SIG-M5 treated with dmso at 0.1 percent for 504 hours (cell line): ENCODE data around the gene PPEF1.
"Not testable (repeated sequence)": the region's sequence is repeated elsewhere in the genome, so short reads cannot be mapped to it uniquely, and the experiment has no call there.

Source experiments
- DNase-seq: peaks from one replicate; lab custom pipeline; 2025; ENCODE audit not compliant: unreplicated experiment; lab: John Stamatoyannopoulos, UW

The PPEF1 gene

DNA sequence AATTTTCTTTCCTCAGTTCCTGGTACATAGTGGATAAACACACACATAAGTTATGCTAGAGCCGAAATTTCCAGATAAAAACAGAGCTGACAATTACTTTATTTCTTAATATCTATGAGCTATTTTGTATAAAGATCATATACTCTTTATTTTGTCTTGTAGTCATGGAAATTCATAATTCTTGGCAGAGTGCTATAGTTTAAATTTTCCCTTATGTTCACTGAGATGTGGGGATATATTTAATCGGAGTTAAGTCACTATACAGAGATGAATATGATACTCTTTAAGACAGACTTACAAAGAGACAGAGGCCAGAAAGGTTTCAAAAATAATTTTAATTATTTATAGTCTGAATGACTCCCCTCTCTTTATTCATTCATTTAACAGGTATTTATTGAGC, 89.7 kb downstream of the PPEF1 start:
- no peak for DNase-seq

DNA sequence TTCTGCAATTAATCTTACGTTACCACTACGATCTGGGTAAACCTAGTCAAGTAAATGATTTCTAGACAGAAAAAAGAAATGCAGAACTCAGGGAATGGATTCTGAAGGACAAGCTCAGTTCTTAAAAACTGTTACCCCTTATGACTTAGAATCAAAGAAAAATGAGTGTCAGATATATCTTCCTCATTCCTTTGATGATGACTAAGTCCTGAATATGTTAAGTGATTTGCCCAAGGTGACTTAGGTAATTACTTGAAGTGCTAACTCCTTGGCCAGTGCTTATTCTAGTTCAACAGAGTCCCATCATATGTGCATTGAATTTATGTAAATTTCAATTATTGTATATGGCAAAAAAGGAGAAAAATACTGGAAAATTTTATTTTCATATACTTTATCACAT, 92.5 kb downstream of the PPEF1 start:
- DNase-seq = no peak

DNA sequence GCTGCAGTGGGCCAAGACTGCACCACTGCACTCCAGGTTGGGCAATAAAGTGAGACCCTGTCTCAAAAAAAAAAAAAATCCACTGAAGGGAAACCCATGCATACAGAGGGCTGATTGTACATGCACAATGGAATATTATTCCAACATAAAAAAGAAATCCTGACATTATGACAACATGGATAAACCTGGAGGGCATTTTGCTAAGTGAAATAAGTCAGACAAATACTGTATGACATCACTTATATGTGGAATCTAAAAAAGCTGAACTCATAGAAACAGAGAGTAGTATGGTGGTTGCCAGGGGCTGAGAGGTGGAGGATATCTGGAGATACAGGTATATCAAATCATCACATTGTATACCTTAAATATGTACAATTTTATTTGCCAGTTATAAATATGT, 102.2 kb downstream of the PPEF1 start:
- DNase-seq = no peak

DNA sequence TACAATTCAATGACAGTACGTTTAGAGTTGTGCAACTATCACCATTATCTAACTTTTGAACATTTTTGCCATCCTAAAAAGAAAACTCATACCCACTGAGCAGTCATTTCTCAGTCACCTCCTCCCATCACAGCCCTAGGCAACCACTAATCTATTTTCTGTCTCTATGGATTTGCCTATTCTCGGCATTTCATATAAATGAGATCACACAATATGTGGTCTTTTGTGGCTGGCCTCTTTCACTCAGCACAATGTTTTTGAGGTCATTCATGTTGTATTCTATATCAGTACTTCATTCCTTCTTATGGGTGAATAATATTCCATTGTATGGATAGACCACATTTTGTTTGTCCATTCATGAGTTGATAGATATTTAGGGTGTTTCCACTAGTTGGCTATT, 103.0 kb downstream of the PPEF1 start:
- DNase-seq = no peak

DNA sequence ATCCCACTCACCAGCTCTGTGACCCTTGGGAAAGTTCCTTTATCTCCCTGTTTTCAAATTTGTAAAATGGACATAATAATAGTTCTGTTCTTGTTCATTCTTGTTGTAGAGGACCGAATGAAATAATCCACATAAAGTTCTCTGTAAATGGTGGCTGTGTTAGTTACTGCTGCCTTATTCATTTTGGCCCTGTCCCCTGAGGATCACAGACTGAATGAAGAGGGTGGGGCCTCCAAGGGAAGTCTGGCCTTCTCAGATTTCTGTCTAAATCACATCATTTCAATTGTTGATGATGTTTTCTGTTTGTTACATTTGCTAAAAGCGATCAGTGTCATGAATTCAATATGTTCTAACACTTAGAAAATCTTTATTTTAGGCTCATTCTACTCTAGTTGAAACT, 117.9 kb downstream of the PPEF1 start:
- no peak for DNase-seq

DNA sequence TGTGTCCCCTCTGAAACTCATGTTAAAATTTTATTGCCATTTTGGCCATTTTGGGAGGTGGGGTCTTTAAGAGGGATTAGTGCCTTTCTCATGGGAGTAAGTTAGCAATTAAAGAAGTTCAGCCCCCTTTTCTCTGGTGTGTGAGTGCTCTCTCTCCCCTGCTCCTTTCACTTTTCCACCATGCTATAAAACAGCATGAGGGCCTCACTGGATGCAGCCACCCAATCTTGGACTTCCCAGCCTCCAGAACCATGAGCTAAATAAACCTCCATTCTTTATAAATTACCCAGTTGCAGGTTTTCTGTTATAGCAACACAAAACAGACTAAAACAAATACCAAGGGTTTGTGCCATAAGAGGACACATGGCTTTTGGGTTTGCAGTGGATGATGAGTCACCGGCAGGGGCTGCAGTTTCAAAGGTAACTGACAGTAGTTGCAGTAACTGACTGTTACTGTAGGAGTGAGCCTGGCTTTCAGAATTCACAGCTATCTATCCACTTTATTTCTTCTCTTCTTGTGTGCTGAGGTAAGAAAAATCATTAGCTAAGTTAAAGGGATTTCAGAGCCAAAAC, 121.5 kb downstream of the PPEF1 start:
- peak; percentile 4 for DNase-seq

DNA sequence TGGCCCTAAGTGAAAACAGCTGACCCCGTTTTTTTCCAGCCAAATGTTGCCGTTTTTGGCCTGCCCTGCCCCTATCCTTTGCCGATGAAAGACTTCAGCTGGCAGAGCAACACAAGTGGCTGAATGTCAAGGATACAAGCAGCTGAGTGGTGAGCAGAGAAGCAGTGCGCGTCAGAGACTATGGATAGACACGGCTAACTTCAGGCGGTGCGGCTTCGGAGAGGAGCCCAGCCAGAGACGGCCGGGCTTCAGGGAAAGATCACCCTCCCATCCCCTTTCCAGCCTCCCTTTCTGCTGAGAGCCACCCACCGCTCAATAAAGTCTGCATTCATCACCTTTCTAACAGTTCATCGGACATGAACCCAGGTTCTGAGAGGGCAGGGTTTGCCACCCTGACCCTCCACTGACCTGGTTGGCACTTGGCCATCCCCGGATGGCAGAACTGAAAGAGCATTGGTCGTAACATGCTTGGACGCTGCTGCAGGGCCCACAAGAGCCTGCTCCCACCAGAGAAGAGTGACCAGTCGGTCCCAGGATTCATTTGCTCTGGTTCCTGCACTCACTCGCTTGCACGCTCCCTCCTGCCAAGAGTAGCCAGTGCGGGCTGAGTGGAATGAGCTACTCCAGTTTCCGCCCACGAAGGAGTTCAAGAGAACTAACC, 125.8 kb downstream of the PPEF1 start:
- no peak for DNase-seq

DNA sequence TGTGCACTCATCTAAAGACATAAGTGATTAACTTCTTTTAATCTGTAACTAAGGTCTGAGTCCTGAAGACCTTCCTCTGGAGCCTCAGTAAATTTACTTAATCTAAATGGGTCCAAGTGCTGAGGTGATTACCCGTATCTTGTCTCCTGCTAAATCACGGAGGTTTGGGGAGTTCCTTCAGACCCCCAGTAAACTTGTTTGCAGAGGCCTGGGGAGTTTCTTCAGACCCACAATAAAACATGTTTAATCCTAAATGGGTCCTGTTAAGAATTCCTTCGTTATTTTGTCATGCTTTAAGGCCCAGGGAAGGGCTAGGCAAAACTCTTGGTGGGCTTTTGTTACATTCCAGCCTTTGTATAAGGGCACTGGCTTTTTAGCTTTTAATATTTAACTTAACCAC, 140.5 kb downstream of the PPEF1 start:
- DNase-seq = not testable (repeated sequence)

DNA sequence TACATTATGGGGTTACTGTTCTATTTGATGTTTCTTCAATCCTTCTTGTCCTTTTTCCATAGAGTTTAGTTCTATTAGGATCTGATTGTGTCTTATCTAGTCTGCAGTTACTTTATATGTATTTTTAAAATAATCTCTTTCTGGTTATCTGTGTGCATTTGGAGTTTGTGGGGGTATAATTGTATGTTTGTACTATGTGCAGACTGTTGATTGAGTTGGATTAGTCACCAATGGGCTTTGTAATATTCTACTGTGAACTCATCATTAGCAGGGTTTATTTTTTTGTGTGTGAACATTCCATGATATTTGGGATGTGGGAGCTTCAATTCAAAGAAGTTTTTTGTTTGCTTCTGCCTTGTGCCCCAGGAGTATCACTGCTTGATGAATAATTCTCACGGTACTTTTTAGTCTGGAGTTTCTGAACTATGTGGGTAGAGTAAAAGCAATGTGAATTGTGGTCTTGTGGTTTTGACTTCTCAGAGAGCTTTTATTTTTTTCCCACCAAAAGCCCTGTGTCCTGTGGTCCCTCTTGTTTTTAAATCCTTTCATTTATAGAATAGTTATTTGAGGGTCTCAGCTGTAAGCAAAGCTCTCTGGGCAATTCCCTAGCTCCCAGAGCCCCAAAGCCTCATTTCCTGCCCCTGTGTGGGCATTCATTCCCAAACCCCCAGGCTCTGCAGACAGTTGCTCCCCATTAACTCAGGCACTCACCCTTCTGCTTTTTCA, 148.6 kb downstream of the PPEF1 start:
- no peak for DNase-seq

DNA sequence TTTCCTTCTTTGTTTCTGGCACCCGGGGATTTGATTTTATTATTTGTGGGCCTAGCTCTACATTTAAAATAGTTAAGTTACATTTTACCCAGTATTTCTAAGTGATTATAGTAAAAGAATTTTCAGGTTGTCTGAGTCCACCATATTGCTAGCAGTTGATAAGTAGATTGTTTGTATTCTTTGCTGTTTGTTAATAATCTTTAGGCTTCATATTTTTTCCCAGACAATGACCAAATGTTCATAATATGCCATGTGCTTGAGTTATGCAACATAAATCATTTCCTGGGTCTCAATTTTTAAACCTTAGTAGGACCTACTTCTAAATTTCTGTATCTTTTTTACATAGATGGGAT, 149.2 kb downstream of the PPEF1 start:
- DNase-seq = no peak

DNA sequence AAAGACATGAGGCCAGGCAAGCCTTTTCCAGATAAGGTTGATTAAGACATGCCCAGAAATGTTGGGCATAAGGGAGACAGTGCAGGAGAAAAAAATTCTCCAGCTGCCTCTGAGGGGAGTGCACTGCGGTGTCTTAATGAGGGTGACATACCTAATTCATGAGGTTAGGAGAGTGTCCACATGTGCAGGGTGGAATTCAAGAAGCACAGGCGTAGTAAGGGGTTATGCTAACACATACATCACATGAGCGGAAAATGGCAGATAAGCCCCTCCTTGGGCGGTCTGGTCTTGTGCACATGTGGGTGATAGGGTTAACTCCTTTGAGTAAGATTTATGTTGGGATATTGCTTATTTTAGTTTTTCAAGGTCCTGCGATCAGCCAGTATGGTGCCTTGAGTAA, 154.1 kb downstream of the PPEF1 start:
- DNase-seq = no peak

DNA sequence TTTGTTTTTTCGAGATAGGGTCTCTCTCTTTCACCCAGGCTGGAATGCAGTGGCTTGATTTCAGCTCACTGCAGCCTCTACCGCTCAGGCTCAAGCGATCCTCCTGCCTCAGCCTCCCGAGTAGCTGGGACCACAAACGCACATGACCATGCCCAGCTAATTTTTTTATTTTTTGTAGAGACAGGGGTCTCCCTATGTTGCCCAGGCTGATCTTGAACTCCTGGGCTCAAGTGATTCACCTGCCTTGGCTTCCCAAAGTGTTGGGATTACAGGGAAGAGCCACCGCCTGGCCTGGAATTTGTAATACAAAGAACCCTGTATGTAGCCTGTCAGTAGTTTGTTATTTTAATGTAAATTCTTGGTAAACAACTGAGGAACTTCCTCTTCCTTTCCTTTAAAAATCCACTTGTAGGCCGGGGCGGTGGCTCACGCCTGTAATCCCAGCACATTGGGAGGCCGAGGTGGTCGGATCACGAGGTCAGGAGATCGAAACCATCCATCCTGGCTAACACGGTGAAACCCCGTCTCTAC, 157.0 kb downstream of the PPEF1 start:
- no peak for DNase-seq

DNA sequence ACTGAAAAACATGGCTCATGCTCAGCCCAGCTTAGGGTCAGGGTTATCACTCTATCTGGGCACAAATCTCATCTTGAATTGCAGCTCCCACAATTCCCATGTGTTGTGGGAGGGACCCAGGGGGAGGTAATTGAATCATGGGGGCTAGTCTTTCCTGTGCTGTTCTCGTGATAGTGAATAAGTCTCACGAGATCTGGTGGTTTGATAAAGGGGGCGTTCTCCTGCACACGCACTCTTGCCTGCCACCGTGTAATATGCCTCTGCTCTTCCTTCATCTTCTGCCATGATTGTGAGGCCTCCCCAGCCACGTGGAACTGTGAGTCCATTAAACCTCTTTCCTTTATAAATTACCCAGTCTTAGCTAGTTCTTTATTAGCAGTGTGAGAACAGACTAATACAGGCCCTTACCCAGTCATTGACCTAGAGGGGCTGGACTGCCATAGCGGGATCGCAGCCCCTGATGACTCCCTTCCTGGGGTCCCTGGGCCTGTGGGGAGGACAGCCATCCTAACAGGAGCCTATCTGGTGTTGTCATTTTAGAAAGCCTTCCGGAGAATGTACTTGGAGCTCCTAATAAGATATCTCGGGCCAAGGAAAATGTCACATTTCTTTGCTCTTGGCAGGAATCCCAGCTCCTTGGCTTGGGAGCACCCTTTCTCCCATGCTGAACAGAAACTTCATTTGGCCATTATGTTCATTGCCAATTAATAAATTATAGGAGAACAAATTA, 163.9 kb downstream of the PPEF1 start:
- DNase-seq = no peak

DNA sequence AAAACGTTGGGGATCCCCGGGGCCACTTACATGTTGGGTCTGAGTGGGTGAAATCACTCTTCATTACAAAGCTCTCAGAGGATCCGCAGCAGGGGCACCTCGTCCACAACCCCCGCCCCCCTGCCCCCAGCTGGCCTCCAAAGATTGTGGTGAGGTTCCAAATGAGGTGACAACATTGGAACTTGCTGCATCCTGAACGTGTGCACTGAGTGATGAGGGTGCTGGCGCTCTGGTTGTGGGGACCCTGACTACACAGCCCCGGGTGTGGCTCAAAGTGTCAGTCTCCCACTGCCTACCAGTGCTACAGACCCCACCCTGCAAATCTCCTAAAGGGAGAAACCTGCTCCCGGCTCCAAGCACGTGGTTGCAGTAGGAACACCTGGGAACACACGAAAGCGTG, 164.5 kb downstream of the PPEF1 start:
- no peak for DNase-seq

DNA sequence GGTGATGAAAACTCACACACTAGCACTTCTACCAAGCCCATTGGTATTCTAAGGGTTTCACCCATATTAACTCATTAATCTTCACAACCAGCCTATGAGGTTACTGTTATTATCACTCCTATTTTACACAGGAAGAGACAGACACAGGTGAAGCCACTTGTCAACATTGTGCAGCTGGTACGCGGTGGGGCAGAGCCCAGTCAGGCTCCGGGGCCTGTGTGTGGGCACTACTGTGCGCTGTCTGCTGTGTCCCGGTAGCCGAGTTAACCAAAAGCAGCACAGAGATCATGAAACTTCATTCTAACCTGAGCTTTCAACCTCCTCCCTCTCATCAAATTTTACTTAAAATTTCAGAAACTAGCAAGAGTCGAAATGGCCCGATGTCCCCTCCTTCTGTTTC, 165.2 kb downstream of the PPEF1 start:
- no peak for DNase-seq

DNA sequence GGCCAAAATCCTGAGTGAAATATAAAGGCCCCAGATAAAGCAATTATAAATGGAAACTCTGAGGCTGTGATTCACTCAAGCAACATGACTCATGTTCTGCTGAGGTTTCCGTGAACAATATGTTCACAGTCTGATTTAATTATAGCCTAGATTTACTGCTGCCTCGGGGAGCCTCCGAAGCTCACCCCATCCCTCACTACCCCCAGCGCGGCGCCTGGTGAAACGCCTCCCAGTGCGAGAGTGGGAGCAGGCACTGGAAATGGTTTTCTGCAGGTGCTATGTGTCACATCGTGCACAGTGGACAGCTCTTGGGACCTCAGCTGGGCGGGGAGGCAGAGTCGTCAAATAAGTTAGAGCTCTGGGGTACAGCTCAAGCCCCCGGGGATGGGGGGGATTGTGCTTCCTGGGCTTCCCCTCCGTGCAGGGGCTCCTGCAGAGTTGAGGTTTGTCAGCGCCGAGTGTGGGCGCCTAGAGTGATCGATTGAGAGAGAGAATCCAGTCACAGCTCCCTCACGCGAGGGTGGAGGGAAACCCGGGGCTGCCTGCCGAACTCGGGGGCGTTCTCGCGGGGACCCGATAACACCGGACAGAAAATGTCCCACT, 165.8 kb downstream of the PPEF1 start:
- no peak for DNase-seq

DNA sequence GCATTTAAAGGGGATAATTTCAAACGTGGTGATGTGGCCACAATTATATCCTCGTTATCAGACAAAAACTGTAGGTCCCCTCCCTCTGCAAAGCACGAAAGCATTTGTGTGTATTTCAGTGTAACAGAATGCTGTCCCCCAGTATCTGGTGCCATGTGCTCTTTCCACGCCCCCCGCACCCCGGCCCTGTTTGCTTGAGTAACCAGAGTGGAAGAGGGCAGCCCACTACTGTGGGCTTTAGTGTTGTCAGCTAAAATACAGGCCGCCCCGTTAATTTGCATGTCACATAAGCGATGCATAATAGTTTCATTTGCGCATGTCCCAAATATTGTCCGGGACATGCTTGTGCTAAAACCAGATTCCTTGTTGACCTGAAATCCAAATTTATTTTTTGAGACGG, 166.4 kb downstream of the PPEF1 start:
- DNase-seq = no peak

DNA sequence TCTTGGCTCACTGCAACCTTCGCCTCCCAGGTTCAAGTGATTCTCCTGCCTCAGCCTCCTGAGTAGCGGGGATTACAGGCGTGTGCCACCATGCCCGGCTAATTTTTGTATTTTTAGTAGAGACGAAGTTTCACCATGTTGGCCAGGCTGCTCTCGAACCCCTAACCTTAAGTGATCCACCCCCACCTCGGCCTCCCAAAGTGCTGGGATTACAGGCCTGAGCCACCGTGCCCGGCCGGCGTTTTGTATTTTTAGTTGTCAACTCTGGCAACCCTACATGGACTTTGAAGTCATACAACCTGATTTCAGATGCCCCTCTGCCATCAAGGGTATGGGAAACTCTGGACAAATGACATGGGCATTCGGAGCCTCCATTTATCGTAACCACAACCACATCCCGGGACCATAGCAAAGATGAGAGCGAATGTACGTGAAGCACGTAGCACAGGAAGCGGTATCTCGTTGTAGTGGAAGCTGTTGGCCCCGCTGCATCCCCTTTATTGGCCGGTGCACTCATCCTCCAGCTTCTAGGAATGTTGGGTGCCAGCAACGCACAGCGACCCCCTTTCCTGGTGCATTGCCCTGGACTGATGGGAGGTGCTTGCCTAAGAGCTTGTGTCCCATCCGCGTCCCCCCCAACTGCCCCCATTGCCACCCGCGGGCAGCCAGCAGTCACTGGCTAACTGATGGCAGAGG, 167.3 kb downstream of the PPEF1 start:
- no peak for DNase-seq

DNA sequence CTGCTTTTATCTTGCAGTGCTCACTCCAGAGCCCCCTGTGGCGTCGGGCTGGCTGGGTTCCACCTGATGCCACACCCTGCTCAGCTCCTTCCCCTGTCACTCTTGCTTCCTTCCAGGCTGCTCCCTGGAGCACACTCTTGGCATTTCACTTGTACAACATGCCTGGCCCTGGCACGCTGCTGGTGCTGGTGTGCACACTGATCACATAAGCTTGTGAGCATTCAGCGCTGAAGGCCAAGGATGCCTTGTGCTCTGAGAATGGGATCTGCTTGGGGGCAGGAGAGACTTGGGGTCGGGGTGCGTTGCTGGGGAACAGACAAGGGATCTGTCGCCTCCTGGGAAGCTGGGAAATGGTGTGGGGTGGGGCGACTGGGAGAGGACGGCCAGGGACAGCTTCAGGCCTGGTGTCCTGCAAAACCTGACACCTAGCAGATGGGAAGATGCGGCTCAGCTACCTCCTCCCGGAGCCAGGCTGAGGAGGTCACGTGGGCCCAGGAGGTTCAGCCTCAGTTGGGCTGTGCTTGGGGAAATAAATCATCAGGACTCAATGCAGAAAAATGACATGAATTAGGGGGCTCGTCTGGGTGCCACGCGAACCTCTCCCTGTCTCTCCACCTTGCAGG, 167.9 kb downstream of the PPEF1 start:
- DNase-seq = no peak

DNA sequence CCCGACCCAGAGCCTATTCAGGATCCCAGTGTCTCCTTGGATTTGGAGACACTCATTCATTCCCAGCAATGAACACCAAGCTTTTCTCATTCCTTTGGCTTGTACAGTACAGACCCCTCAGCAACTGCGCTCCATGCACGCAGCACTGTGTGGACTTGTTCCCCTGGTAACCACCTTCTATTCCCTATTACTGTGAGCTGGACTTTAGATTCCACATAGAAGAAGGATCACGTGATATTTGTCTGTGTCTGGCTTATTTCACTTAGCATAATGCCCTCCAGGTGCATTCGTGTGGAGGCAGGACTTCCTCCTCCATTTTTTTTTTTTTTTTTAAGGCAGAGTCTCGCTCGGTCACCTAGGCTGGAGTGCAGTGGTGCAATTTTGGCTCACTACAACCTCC, 170.0 kb downstream of the PPEF1 start:
- no peak for DNase-seq
